Naive thymus-derived CD4-positive, alpha-beta T cell (primary cell): ENCODE results near the gene CCDC32. TPM values are rescaled to one million over a fixed set of nuclear protein-coding genes. Genes with fewer than 3 reads are reported as not detected.
"Not testable (repeated sequence)": the region's sequence is repeated elsewhere in the genome, so short reads cannot be mapped to it uniquely, and the experiment has no call there.

Experiments
- ATAC-seq: fragments of 150-1000 bp; cut with Tn5 transposase; 2 replicates; pipeline ENCODE4 v1.10.0; 2021; ENCODE audit warnings: mild to moderate bottlenecking, moderate library complexity
- CTCF ChIA-PET: fragments of 350-600 bp; sonication (Branson Sonifier 250); formaldehyde crosslinking; loops from one replicate; lab custom pipeline; 2021; ENCODE audit warnings: antibody characterized with exemption; lab: Charles Lee
- POLR2A ChIA-PET: fragments of 350-600 bp; sonication (Branson Sonifier 250); formaldehyde crosslinking; loops from one replicate; lab custom pipeline; 2021; ENCODE audit warnings: antibody characterized with exemption, inconsistent platforms; lab: Charles Lee
- DNase-seq, 9 donors: peaks; one replicate each; pipeline versions ENCODE4 v3.0.0 to v3.0.0-alpha.2; 2020 to 2022; ENCODE audit warnings: mixed read lengths in 1 of 9
- H3K27ac ChIP-seq: one replicate; pipeline ENCODE4 v1.7.0; 2013; ENCODE audit warnings: mild to moderate bottlenecking, low read depth, low read length, moderate library complexity
- H3K27me3 ChIP-seq, 2 donors: one replicate each; pipeline ENCODE4 v1.7.0; 2013; ENCODE audit warnings: low read length in 2 of 2, mild to moderate bottlenecking in 2 of 2, moderate library complexity in 2 of 2; ENCODE audit not compliant: control insufficient read depth in 2 of 2, insufficient read depth in 2 of 2
- H3K36me3 ChIP-seq, 3 experiments: 1 replicate in 2 of 3; 2 replicates in 1 of 3; pipeline ENCODE4 v1.7.0; 2013; ENCODE audit warnings: low read length in 3 of 3, mild to moderate bottlenecking in 3 of 3, moderate library complexity in 1 of 3; ENCODE audit not compliant: insufficient read depth in 3 of 3, control insufficient read depth in 2 of 3
- H3K4me1 ChIP-seq, 2 donors: one replicate each; pipeline ENCODE4 v1.7.0; 2013; ENCODE audit warnings: low read length in 2 of 2, mild to moderate bottlenecking in 2 of 2, moderate library complexity in 1 of 2; ENCODE audit not compliant: control insufficient read depth in 2 of 2, insufficient read depth in 2 of 2
- H3K4me3 ChIP-seq: 2 replicates; pipeline ENCODE4 v1.7.0; 2013; ENCODE audit warnings: mild to moderate bottlenecking, low read length
- H3K9me3 ChIP-seq, 3 experiments: 1 replicate in 2 of 3; 2 replicates in 1 of 3; pipeline ENCODE4 v1.7.0; 2013; ENCODE audit warnings: low read length in 3 of 3; ENCODE audit not compliant: control insufficient read depth in 2 of 3
- H3K27ac Mint-ChIP-seq, 9 donors: one replicate each; pipeline ENCODE4 v1.8.0; 2020 to 2022; ENCODE audit warnings: mixed read lengths in 9 of 9, mild to moderate bottlenecking in 8 of 9, moderate library complexity in 5 of 9, inconsistent platforms in 2 of 9
- H3K27me3 Mint-ChIP-seq, 5 donors: one replicate each; pipeline ENCODE4 v1.8.0; 2021 to 2022; ENCODE audit warnings: mixed read lengths in 5 of 5, mild to moderate bottlenecking in 1 of 5
- H3K36me3 Mint-ChIP-seq, 5 donors: one replicate each; pipeline ENCODE4 v1.8.0; 2020 to 2022; ENCODE audit warnings: mixed read lengths in 5 of 5, mild to moderate bottlenecking in 3 of 5, inconsistent platforms in 1 of 5
- H3K4me1 Mint-ChIP-seq, 7 donors: one replicate each; pipeline ENCODE4 v1.8.0; 2020 to 2022; ENCODE audit warnings: mixed read lengths in 7 of 7, mild to moderate bottlenecking in 3 of 7, inconsistent platforms in 1 of 7
- H3K4me3 Mint-ChIP-seq, 10 donors: one replicate each; pipeline ENCODE4 v1.8.0; 2020 to 2022; ENCODE audit warnings: mild to moderate bottlenecking in 10 of 10, mixed read lengths in 10 of 10, moderate library complexity in 6 of 10, inconsistent platforms in 2 of 10
- H3K9me3 Mint-ChIP-seq, 11 donors: one replicate each; pipeline ENCODE4 v1.8.0; 2020 to 2022; ENCODE audit warnings: mixed read lengths in 11 of 11, mild to moderate bottlenecking in 4 of 11, inconsistent platforms in 1 of 11, moderate library complexity in 1 of 11
- intact Hi-C, 2 donors: fragments of 100-400 bp; cut with micrococcal nuclease; formaldehyde crosslinking; loops; one replicate each; pipeline ENCODE4 v1.15.1; 2023
- polyA plus RNA-seq, 2 donors: library from polyadenylated mRNA; unstranded; fragments of 300-500 nt; fragmentation: Illumina TruSeq; gene quantifications; one replicate each; pipeline ENCODE4 v1.2.3, GENCODE V29; 2021
- total RNA-seq, 6 experiments: library from RNA in 5 of 6; stranded (reverse) in 5 of 6; gene quantifications; 1 replicate in 5 of 6; 2 replicates in 1 of 6; pipeline ENCODE4 v1.2.3 and lab custom pipeline; 2021 to 2026

CCDC32 gene
- total and polyA plus RNA-seq, 7 experiments from 2014 or later = 22.4 to 44.8 (median 35.2) TPM

- Histone ChIP-seq H3K27ac (no peak overlapping the region), H3K4me1 (no peaks in the 10 kb centered on the region), H3K9me3 (no peaks in the 10 kb centered on the region), H3K27me3 (no peaks in the 10 kb centered on the region), H3K4me3 (no peak overlapping the region), H3K36me3 (peaks cover 0 to 13% (median 0%) of the 10 kb centered on the region in 3 experiments)
- ATAC-seq (no peak), DNase-seq (no peak)
- POLR2A ChIA-PET = no interaction called here
- Mint-ChIP-seq H3K27me3 (no peaks in the 10 kb centered on the region), H3K9me3 (peaks cover 0 to 5% (median 0%) of the 10 kb centered on the region in 11 donors), H3K4me1 (peaks cover 5 to 7% (median 6%) of the 10 kb centered on the region in 7 donors), H3K36me3 (peaks cover 0 to 18% (median 7%) of the 10 kb centered on the region in 5 donors), H3K4me3 (no peak overlapping the region), H3K27ac (no peak overlapping the region)
- intact Hi-C loops = no loop called here
- CTCF ChIA-PET = no interaction called here
Observed at GRCh38 chr15:40578892-40579291, 14.1 kb upstream of the CCDC32 start.

DNA sequence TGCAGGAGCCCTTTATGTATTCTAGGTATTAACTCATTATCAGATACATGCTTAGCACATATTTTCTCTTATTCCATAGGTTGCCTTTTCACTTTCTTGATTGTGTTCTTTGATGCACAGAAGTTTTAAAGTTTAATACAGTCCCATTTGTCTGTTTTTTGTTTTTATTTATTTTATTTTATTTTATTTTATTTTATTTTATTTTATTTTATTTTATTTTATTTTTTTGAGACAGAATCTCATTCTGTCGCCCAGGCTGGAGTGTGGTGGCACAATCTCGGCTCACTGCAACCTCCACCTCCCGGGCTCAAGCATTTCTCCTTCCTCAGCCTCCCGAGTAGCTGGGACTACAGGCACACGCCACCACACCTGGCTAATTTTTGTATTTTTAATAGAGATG lies 12.1 kb upstream of the CCDC32 start:
- Mint-ChIP-seq H3K4me1 (peaks cover 3 to 18% (median 11%) of the 10 kb centered on the region in 7 donors), H3K36me3 (peaks cover 8 to 25% (median 12%) of the 10 kb centered on the region in 5 donors)
- H3K4me3 Mint-ChIP-seq, H3K4me1 ChIP-seq, H3K9me3 ChIP-seq, H3K27ac ChIP-seq, ATAC-seq, CTCF ChIA-PET, H3K27ac Mint-ChIP-seq, intact Hi-C loops, H3K27me3 Mint-ChIP-seq, H3K4me3 ChIP-seq, H3K27me3 ChIP-seq, DNase-seq, H3K9me3 Mint-ChIP-seq: not testable (repeated sequence)
- POLR2A ChIA-PET = interaction anchor here (0.6 to 1.5 kb wide), 3 partner anchors 8 to 56 kb away, joined by 3 to 4 read pairs (median 4); partner anchors contain the start of gene RPUSD2
- peaks cover 0 to 27% (median 4%) of the 10 kb centered on the region in 3 experiments for H3K36me3 ChIP-seq

DNA sequence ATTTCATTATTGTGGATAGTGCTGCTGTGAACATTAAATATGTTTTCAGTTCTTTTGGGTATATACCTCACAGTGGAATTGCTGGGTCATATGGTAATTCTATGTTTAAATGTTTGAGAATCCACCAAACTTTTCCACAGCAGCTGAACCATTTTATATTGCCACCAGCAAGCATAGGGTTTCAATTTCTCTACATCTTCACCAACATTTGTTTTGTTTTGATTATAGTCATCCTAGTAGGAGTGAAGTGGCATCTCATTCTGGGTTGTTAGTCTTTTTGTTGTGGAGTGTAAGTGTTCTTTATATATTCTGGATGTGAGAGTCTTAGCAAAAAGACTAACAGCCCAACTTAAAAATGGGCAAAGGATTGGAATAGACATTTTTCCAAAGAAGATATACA lies 10.3 kb upstream of the CCDC32 start:
- H3K27me3 Mint-ChIP-seq = no peaks in the 10 kb centered on the region
- ChIA-PET POLR2A (interaction anchor here (1.1 kb wide), 1 partner anchor 10 kb away, joined by 3 read pairs; no protein-coding TSS in a partner anchor), CTCF (interaction anchor here (1.5 kb wide), 1 partner anchor 15 kb away, joined by 3 read pairs; no protein-coding TSS in a partner anchor)

DNA sequence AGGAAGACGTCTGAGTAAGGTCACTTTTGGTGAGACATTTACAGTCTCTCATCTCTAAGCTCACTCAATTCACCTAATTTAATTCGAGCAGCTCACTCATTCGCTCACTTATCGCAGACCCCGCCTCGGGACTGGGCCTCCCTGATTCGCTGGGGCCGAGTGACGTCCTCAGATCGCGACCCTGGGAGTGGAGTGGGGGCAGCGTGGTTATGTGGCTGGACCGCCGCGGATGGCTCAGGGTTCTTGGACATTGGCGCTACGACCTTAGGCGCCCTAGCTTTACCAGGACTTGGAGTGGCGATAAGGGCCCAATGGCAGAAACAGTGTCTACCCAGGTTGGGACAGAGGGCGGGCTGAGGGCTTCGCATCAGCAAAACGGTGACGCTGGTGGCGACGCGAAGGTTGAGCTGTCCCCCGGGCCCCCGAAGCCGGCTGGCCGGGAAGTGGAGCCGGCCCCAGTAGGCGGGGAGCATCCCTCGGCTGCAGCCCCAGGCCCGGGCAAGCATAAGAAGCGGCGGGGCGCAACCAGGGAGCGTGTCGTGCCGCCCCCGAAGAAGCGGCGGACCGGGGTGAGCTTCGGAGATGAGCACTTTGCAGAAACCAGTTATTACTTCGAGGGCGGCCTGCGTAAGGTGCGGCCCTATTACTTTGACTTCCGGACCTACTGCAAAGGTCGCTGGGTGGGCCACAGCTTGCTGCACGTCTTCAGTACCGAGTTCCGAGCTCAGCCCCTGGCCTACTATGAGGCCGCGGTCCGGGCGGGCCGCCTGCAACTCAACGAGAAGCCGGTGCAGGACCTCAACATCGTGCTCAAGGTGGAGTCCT lies 4.5 kb upstream of the CCDC32 start, which contains the start of gene RPUSD2:
RPUSD2 (plus strand) TSS at position 171 of the 825 bp plus-strand sequence; CDS start at position 210, 39 bp downstream.
- Mint-ChIP-seq H3K27ac (peak within 1 kb of the TSS; percentile 93 to 100 (median 99)), H3K36me3 (peaks cover 5 to 12% (median 8%) of the 10 kb centered on the region in 5 donors), H3K4me1 (peaks cover 31 to 54% (median 40%) of the 10 kb centered on the region in 7 donors), H3K4me3 (peak within 1 kb of the TSS; percentile 88 to 99 (median 96)), H3K9me3 (no peaks in the 10 kb centered on the region), H3K27me3 (peaks cover 0 to 8% (median 0%) of the 10 kb centered on the region in 5 donors)
- H3K9me3 ChIP-seq = no peaks in the 10 kb centered on the region
- DNase-seq (peak; percentile 80 to 94 (median 92)), ATAC-seq (peak; percentile 78)
- POLR2A ChIA-PET = interaction anchor here (0.7 to 1.8 kb wide), 17 partner anchors 8 to 325 kb away, joined by 3 to 12 read pairs (median 4); partner anchors contain the start of genes KNL1, RAD51 and VPS18
- peaks cover 18 to 20% of the 10 kb centered on the region in 2 donors for H3K4me1 ChIP-seq
- H3K4me3 ChIP-seq = peak within 1 kb of the TSS; percentile 95
- H3K36me3 ChIP-seq = peaks cover 0 to 34% (median 4%) of the 10 kb centered on the region in 3 experiments
- no peaks in the 10 kb centered on the region for H3K27me3 ChIP-seq
- peak within 1 kb of the TSS; percentile 98 for H3K27ac ChIP-seq
- intact Hi-C loops = loop anchor here (1.0 to 10.0 kb wide), 11 partner anchors 24 to 1705 kb away; partner anchors contain the start of genes INO80 (in 2 of the 2), RMDN3 (in 2 of the 2), BUB1B (in 1 of the 2) and CHST14 (in 1 of the 2)
- CTCF ChIA-PET = interaction anchor here (0.6 to 1.3 kb wide), 5 partner anchors 11 to 289 kb away, joined by 3 to 7 read pairs (median 3); no protein-coding TSS in a partner anchor

More for the DNA sequence above, 10.3 kb upstream of the CCDC32 start:
- H3K4me3 ChIP-seq = no peak overlapping the region
- Mint-ChIP-seq H3K4me3 (no peak overlapping the region), H3K9me3 (no peaks in the 10 kb centered on the region), H3K27ac (peak overlapping the region in 2 of 9 donors; percentile 2 to 24), H3K4me1 (peaks cover 13 to 36% (median 22%) of the 10 kb centered on the region in 7 donors), H3K36me3 (peaks cover 8 to 25% (median 12%) of the 10 kb centered on the region in 5 donors)
- intact Hi-C loops = no loop called here
- no peak overlapping the region for H3K27ac ChIP-seq
- ATAC-seq (no peak), DNase-seq (no peak)
- H3K27me3 ChIP-seq = no peaks in the 10 kb centered on the region
- peaks cover 6 to 7% of the 10 kb centered on the region in 2 donors for H3K4me1 ChIP-seq
- H3K36me3 ChIP-seq = peaks cover 0 to 31% (median 4%) of the 10 kb centered on the region in 3 experiments
- H3K9me3 ChIP-seq = no peaks in the 10 kb centered on the region

GRCh38 chr15:40567111-40567510 lies 2.3 kb upstream of the CCDC32 start:
- peaks cover 35 to 63% (median 54%) of the 10 kb centered on the region in 7 donors for H3K4me1 Mint-ChIP-seq
- Histone ChIP-seq H3K4me1 (peaks cover 20 to 23% of the 10 kb centered on the region in 2 donors), H3K4me3 (no peak overlapping the region), H3K9me3 (no peaks in the 10 kb centered on the region), H3K27me3 (no peaks in the 10 kb centered on the region), H3K36me3 (peaks cover 0 to 20% (median 0%) of the 10 kb centered on the region in 3 experiments), H3K27ac (no peak overlapping the region)
- peaks cover 0 to 2% (median 0%) of the 10 kb centered on the region in 5 donors for H3K36me3 Mint-ChIP-seq
- H3K9me3 Mint-ChIP-seq = no peaks in the 10 kb centered on the region
- H3K4me3 Mint-ChIP-seq = peak overlapping the region in 2 of 10 donors; percentile 25 to 29
- intact Hi-C loops = loop anchor here (5.0 to 10.0 kb wide), 6 partner anchors 92 to 1708 kb away; partner anchors contain the start of genes CHST14 (in 1 of the 2), EIF2AK4 (in 1 of the 2), GANC (in 1 of the 2) and INO80 (in 1 of the 2)
- DNase-seq = no peak
- POLR2A ChIA-PET = no interaction called here
- H3K27me3 Mint-ChIP-seq = peaks cover 0 to 8% (median 0%) of the 10 kb centered on the region in 5 donors
- H3K27ac Mint-ChIP-seq = peak overlapping the region in 3 of 9 donors; percentile 10 to 61 (median 26)
- ATAC-seq = no peak
- CTCF ChIA-PET = interaction anchor here (0.6 to 0.9 kb wide), 2 partner anchors 17 to 229 kb away, joined by 3 to 4 read pairs; no protein-coding TSS in a partner anchor
